ENCODE results near the gene SCT. TPM values are rescaled to one million over a fixed set of nuclear protein-coding genes. Genes with fewer than 3 reads are reported as not detected.

SCT gene
- total and polyA plus RNA-seq, 10 donors = 1.1 to 3.8 (median 1.7) TPM; not detected in 3

GRCh38 chr11:576811-577610 is 50.0 kb downstream of the SCT start:
- H3K4me1 ChIP-seq = peaks cover 31 to 73% (median 60%) of the 10 kb centered on the region in 6 donors
- H3K27ac ChIP-seq = peak overlapping the region in 6 of 8 donors; percentile 13 to 96 (median 93)
- peaks cover 0 to 19% (median 14%) of the 10 kb centered on the region in 7 donors for H3K27me3 ChIP-seq (replicated peaks in 1 of 7)
- no peaks in the 10 kb centered on the region for H3K9me3 ChIP-seq
- peak overlapping the region; percentile 68 to 94 (median 84) for H3K4me3 ChIP-seq
- WGBS, 5 donors = 6 to 16% (median 9%) methylated on average over 19 to 46 of the region's 48 CpGs
- peak; percentile 90 for DNase-seq
- TF ChIP-seq, protein P1, sequence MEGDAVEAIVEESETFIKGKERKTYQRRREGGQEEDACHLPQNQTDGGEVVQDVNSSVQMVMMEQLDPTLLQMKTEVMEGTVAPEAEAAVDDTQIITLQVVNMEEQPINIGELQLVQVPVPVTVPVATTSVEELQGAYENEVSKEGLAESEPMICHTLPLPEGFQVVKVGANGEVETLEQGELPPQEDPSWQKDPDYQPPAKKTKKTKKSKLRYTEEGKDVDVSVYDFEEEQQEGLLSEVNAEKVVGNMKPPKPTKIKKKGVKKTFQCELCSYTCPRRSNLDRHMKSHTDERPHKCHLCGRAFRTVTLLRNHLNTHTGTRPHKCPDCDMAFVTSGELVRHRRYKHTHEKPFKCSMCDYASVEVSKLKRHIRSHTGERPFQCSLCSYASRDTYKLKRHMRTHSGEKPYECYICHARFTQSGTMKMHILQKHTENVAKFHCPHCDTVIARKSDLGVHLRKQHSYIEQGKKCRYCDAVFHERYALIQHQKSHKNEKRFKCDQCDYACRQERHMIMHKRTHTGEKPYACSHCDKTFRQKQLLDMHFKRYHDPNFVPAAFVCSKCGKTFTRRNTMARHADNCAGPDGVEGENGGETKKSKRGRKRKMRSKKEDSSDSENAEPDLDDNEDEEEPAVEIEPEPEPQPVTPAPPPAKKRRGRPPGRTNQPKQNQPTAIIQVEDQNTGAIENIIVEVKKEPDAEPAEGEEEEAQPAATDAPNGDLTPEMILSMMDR (IDR thresholded peaks at IDR 0.05 in 8 of 11, conservative IDR thresholded peaks at IDR 0.05 in 3 of 11) = no peak
- TF ChIP-seq POLR2AphosphoS5 (IDR thresholded peaks at IDR 0.05) (no peak), POLR2A (IDR thresholded peaks at IDR 0.05) (no peak)
- intact Hi-C loops (cut with DNase I; ENCODE audit: low total_unique reads) = no loop called here
- peaks cover 0 to 25% (median 7%) of the 10 kb centered on the region in 6 donors for H3K36me3 ChIP-seq

Other genes starting within 250 kb of the SCT start
- gene PKP3, start 233.0 kb downstream of the SCT start, total RNA-seq = 1 to 10 TPM in 1 of 7 donors, under 1 TPM in 2, not detected in 4; 0.40 to 2.8 (median 0.59) TPM
- gene PKP3, start 233.0 kb downstream of the SCT start, polyA plus RNA-seq = under 1 TPM; 0.09 to 0.48 (median 0.21) TPM
- 100 to 1,000 TPM in 2 of 7 donors, 10 to 100 TPM in 5; 67.9 to 118 (median 90.9) TPM for gene SIGIRR, start 212.2 kb downstream of the SCT start, total RNA-seq
- gene SIGIRR, start 212.2 kb downstream of the SCT start, polyA plus RNA-seq = 100 to 1,000 TPM in 2 of 3 donors, 10 to 100 TPM in 1; 95.9 to 194 (median 161) TPM
- 10 to 100 TPM; 10.2 to 34.5 (median 25.9) TPM for gene ANO9, start 185.2 kb downstream of the SCT start, total RNA-seq
- 10 to 100 TPM; 32.7 to 53.8 (median 50.3) TPM for gene ANO9, start 185.2 kb downstream of the SCT start, polyA plus RNA-seq
- 10 to 100 TPM; 24.6 to 40.7 (median 29.4) TPM for gene PTDSS2, start 176.9 kb downstream of the SCT start, total RNA-seq
- 10 to 100 TPM; 11.0 to 26.6 (median 14.9) TPM for gene PTDSS2, start 176.9 kb downstream of the SCT start, polyA plus RNA-seq
- 100 to 1,000 TPM; 133 to 159 (median 147) TPM for gene RNH1, start 119.9 kb downstream of the SCT start, total RNA-seq
- gene RNH1, start 119.9 kb downstream of the SCT start, polyA plus RNA-seq = 100 to 1,000 TPM in 1 of 3 donors, 10 to 100 TPM in 2; 72.8 to 143 (median 83.8) TPM
- gene HRAS, start 91.6 kb downstream of the SCT start, total RNA-seq = 10 to 100 TPM; 16.6 to 33.6 (median 30.3) TPM
- gene HRAS, start 91.6 kb downstream of the SCT start, polyA plus RNA-seq = 10 to 100 TPM; 70.0 to 90.9 (median 90.7) TPM
- 1 to 10 TPM; 1.0 to 3.3 (median 2.2) TPM for gene LRRC56, start 89.7 kb downstream of the SCT start, total RNA-seq
- gene LRRC56, start 89.7 kb downstream of the SCT start, polyA plus RNA-seq = 1 to 10 TPM; 2.2 to 4.6 (median 4.1) TPM
- gene LMNTD2, start 66.4 kb downstream of the SCT start, total RNA-seq = 10 to 100 TPM in 1 of 7 donors, 1 to 10 TPM in 6; 3.9 to 10.1 (median 6.3) TPM
- gene LMNTD2, start 66.4 kb downstream of the SCT start, polyA plus RNA-seq = 1 to 10 TPM; 5.0 to 8.3 (median 5.1) TPM
- 10 to 100 TPM in 6 of 7 donors, 1 to 10 TPM in 1; 8.3 to 39.6 (median 20.4) TPM for gene RASSF7, start 66.2 kb downstream of the SCT start, total RNA-seq
- 10 to 100 TPM; 29.7 to 34.5 (median 30.7) TPM for gene RASSF7, start 66.2 kb downstream of the SCT start, polyA plus RNA-seq
- 10 to 100 TPM; 24.2 to 41.5 (median 33.2) TPM for gene PHRF1, start 50.7 kb downstream of the SCT start, total RNA-seq
- gene PHRF1, start 50.7 kb downstream of the SCT start, polyA plus RNA-seq = 10 to 100 TPM in 1 of 3 donors, 1 to 10 TPM in 2; 7.3 to 27.6 (median 8.4) TPM
- gene IRF7, start 11.2 kb downstream of the SCT start, total RNA-seq = 10 to 100 TPM; 53.0 to 88.8 (median 85.3) TPM
- 10 to 100 TPM; 52.3 to 99.1 (median 73.9) TPM for gene IRF7, start 11.2 kb downstream of the SCT start, polyA plus RNA-seq
- not detected for gene CDHR5, start 2.2 kb downstream of the SCT start, total RNA-seq
- gene CDHR5, start 2.2 kb downstream of the SCT start, polyA plus RNA-seq = under 1 TPM; 0.02 to 0.16 (median 0.03) TPM
- under 1 TPM in 4 of 7 donors, not detected in 3; 0.44 to 0.86 (median 0.60) TPM for gene DRD4, start 10.1 kb upstream of the SCT start, total RNA-seq
- gene DRD4, start 10.1 kb upstream of the SCT start, polyA plus RNA-seq = under 1 TPM; 0.12 to 0.43 (median 0.26) TPM
- 10 to 100 TPM; 28.3 to 44.9 (median 31.7) TPM for gene DEAF1, start 68.0 kb upstream of the SCT start, total RNA-seq
- 10 to 100 TPM; 21.8 to 31.4 (median 25.1) TPM for gene DEAF1, start 68.0 kb upstream of the SCT start, polyA plus RNA-seq
- 10 to 100 TPM; 20.1 to 37.6 (median 32.4) TPM for gene TMEM80, start 68.6 kb upstream of the SCT start, total RNA-seq
- gene TMEM80, start 68.6 kb upstream of the SCT start, polyA plus RNA-seq = 10 to 100 TPM; 18.7 to 30.8 (median 24.7) TPM
- gene EPS8L2, start 79.0 kb upstream of the SCT start, total RNA-seq = 10 to 100 TPM in 1 of 7 donors, 1 to 10 TPM in 6; 4.2 to 14.7 (median 7.0) TPM
- gene EPS8L2, start 79.0 kb upstream of the SCT start, polyA plus RNA-seq = 10 to 100 TPM in 1 of 3 donors, 1 to 10 TPM in 2; 7.3 to 11.6 (median 8.5) TPM
- 100 to 1,000 TPM; 160 to 292 (median 229) TPM for gene TALDO1, start 120.3 kb upstream of the SCT start, total RNA-seq
- gene TALDO1, start 120.3 kb upstream of the SCT start, polyA plus RNA-seq = 100 to 1,000 TPM; 108 to 177 (median 125) TPM
- gene GATD1, start 150.3 kb upstream of the SCT start, total RNA-seq = 10 to 100 TPM; 26.0 to 56.4 (median 50.9) TPM
- 10 to 100 TPM; 13.9 to 44.5 (median 17.4) TPM for gene GATD1, start 150.3 kb upstream of the SCT start, polyA plus RNA-seq
- gene CEND1, start 162.9 kb upstream of the SCT start, total RNA-seq = under 1 TPM in 1 of 7 donors, not detected in 6; 0.42 TPM
- under 1 TPM in 2 of 3 donors, not detected in 1; 0.29 to 0.42 TPM for gene CEND1, start 162.9 kb upstream of the SCT start, polyA plus RNA-seq
- 10 to 100 TPM in 6 of 7 donors, 1 to 10 TPM in 1; 8.9 to 23.2 (median 14.5) TPM for gene SLC25A22, start 171.1 kb upstream of the SCT start, total RNA-seq
- gene SLC25A22, start 171.1 kb upstream of the SCT start, polyA plus RNA-seq = 10 to 100 TPM in 1 of 3 donors, 1 to 10 TPM in 2; 6.3 to 14.5 (median 8.5) TPM
- 10 to 100 TPM; 18.1 to 26.4 (median 19.3) TPM for gene PIDD1, start 178.1 kb upstream of the SCT start, total RNA-seq
- 10 to 100 TPM; 16.8 to 42.7 (median 32.8) TPM for gene PIDD1, start 178.1 kb upstream of the SCT start, polyA plus RNA-seq
- gene RPLP2, start 182.8 kb upstream of the SCT start, total RNA-seq = 1,000 to 10,000 TPM in 4 of 7 donors, 100 to 1,000 TPM in 3; 514 to 2,829 (median 2,309) TPM
- 1,000 to 10,000 TPM; 3,174 to 3,944 (median 3,784) TPM for gene RPLP2, start 182.8 kb upstream of the SCT start, polyA plus RNA-seq
- 100 to 1,000 TPM in 5 of 7 donors, 10 to 100 TPM in 2; 65.8 to 131 (median 113) TPM for gene PNPLA2, start 191.7 kb upstream of the SCT start, total RNA-seq
- 100 to 1,000 TPM in 1 of 3 donors, 10 to 100 TPM in 2; 46.3 to 103 (median 75.0) TPM for gene PNPLA2, start 191.7 kb upstream of the SCT start, polyA plus RNA-seq
- 10 to 100 TPM; 10.2 to 28.0 (median 15.3) TPM for gene CRACR2B, start 200.7 kb upstream of the SCT start, total RNA-seq
- 10 to 100 TPM in 2 of 3 donors, 1 to 10 TPM in 1; 6.1 to 34.1 (median 12.6) TPM for gene CRACR2B, start 200.7 kb upstream of the SCT start, polyA plus RNA-seq
- gene CD151, start 205.8 kb upstream of the SCT start, total RNA-seq = 100 to 1,000 TPM in 3 of 7 donors, 10 to 100 TPM in 4; 69.7 to 142 (median 80.1) TPM
- gene CD151, start 205.8 kb upstream of the SCT start, polyA plus RNA-seq = 100 to 1,000 TPM in 1 of 3 donors, 10 to 100 TPM in 2; 38.0 to 111 (median 82.8) TPM
- 10 to 100 TPM; 24.6 to 95.3 (median 62.5) TPM for gene POLR2L, start 215.3 kb upstream of the SCT start, total RNA-seq
- 100 to 1,000 TPM in 1 of 3 donors, 10 to 100 TPM in 2; 55.2 to 131 (median 94.0) TPM for gene POLR2L, start 215.3 kb upstream of the SCT start, polyA plus RNA-seq
- gene TSPAN4, start 215.7 kb upstream of the SCT start, total RNA-seq = 100 to 1,000 TPM in 5 of 7 donors, 10 to 100 TPM in 2; 91.3 to 140 (median 122) TPM
- 10 to 100 TPM; 32.1 to 67.4 (median 52.1) TPM for gene TSPAN4, start 215.7 kb upstream of the SCT start, polyA plus RNA-seq